Hepatocyte (in vitro differentiated cells): ENCODE measurements around the gene AKR1D1.

Experiments used
- EZH2 ChIP-seq: fragments of 200-600 bp; sonication (generic); IDR thresholded peaks from 2 replicates; pipeline ENCODE4 v1.6.1; 2016; ENCODE audit warnings: antibody characterized with exemption, mild to moderate bottlenecking, borderline replicate concordance
- EZH2phosphoT487 ChIP-seq: fragments of 200-600 bp; sonication (generic); IDR thresholded peaks from one replicate; pipeline ENCODE4 v1.6.1; 2018; ENCODE audit warnings: antibody characterized with exemption, mild to moderate bottlenecking, low read depth, moderate library complexity; ENCODE audit not compliant: unreplicated experiment, severe bottlenecking
- TF ChIP-seq, protein P1 (sequence below): fragments of 200-600 bp; sonication (generic); IDR thresholded peaks from 2 replicates; pipeline ENCODE4 v1.5.1; 2016; ENCODE audit warnings: antibody characterized with exemption, mild to moderate bottlenecking; ENCODE audit not compliant: poor library complexity

DNA sequence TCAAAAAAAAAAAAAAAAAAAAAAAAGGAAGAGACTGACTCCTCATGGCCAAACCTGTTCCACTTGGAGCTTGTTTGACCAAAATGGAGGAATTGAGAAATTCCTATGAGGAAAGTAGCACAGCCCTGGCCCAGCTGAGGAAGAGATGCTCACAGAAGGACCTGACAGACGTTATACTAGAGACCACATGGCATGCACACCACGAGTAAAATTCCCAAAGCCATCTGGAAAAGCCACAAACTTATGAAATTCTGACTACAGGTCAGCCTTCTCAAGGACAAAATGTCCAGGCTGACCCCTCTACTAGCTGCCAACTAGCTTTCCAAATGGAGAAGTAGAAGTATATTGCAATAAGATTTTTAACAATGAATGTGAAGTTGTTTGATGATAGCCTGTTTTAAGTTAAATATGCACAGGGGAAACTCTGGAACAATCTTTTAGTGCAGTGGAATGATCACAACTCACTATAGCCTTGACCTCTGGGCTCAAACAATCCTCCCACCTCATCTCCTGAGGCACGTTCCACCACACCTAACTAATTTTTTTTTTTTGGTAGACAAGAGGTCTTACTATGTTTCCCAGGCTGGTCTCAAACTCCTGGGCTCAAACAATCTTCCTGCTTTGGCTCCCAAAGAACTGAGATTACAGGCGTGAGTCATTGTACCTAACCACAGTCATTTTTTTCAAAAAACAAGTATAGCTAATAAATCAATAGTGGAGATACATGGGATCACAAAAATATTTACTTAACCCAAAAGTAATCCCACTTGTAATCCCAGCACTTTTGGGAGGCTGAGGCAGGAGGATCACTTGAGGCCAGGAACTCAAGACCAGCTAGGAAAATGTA, 75.7 kb downstream of the AKR1D1 start:
- TF ChIP-seq, protein P1, sequence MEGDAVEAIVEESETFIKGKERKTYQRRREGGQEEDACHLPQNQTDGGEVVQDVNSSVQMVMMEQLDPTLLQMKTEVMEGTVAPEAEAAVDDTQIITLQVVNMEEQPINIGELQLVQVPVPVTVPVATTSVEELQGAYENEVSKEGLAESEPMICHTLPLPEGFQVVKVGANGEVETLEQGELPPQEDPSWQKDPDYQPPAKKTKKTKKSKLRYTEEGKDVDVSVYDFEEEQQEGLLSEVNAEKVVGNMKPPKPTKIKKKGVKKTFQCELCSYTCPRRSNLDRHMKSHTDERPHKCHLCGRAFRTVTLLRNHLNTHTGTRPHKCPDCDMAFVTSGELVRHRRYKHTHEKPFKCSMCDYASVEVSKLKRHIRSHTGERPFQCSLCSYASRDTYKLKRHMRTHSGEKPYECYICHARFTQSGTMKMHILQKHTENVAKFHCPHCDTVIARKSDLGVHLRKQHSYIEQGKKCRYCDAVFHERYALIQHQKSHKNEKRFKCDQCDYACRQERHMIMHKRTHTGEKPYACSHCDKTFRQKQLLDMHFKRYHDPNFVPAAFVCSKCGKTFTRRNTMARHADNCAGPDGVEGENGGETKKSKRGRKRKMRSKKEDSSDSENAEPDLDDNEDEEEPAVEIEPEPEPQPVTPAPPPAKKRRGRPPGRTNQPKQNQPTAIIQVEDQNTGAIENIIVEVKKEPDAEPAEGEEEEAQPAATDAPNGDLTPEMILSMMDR, result no peak
- no peak for TF ChIP-seq EZH2
- no peak for TF ChIP-seq EZH2phosphoT487
